Stimulated activated CD4-positive, alpha-beta T cell treated with anti-CD3 and anti-CD28 coated beads, Interleukin-12 subunit alpha, Interleukin-12 subunit beta, amount 100 ng/mL, for 24 hours (primary cell): ENCODE results near the gene NLGN4Y.

ENCODE experiments used
- DNase-seq, 2 experiments: peaks; one replicate each; pipeline ENCODE4 v3.0.0-alpha.2; 2020; ENCODE audit warnings: low read depth in 2 of 2

NLGN4Y gene

DNA sequence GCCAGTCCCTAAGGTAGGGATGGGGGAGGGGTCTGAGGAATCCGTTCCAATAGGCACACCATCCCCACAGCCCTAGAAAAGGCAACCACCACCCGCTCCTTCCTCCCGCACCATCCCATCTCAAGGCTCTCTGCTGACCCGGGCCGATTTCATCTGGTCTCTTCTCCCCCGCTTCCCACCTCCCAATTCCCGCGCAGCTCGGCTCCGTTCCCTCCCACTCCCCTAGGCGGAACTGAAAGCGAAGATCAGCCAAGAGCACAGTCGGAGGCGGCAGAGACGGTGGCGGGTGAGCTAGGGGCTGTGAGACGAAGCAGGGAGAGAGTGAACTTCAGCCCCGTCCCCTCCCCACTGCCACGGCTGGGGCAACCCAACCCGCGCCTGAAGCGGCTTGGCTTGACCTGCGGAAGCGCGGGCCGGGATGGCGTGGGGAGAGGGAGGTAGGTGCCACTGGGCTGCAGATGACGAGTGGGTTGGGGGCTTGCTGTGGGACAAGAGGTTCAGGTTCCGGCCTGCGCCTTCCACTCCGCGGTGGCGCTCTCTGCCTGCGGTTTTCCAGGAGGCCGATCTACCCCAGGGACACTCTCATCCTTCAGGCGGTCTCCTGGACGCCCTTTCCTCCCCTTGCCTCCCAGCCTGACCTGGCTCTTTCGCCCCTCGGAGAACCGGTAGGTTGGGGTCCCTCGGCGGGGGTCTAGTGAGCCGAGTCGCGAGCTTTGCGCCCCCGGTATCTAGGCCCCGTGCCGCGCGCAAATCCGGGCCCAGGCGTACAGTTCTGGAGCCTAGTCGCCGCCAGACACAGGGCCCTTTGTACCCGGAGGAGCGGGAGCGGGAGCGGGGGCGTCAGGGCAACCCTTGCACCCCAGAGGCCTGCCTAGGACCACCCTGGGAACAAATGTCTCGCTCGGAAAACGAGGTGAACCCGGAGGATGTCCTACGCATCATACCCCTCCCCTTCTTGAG lies at the start of gene NLGN4Y:
NLGN4Y (plus strand) TSS at position 258 of the 960 bp plus-strand sequence. CDS start 97,591 bp downstream, outside the sequence.
- DNase-seq: no peak

- no peak for DNase-seq
These were observed 38.4 kb upstream of the NLGN4Y start for GRCh38 chrY:14485935-14486334.

DNA sequence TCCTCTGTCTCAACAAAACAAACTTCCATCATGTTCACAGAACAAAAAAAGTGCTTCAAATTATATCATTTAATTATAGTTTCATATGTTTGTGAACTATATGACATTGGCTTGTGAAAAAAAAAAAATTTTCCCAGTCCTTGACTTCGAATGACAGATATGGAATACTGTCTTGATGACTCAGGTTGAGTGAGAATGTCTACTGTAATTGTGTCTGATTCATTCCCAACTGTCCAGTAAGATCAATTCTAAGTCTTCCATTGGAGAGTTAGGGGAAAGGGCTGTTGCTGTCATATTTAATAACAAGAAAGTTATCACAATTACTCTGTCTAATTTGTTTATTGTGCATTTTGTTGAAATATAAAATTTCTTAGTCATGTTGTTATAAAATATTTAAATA lies 34.1 kb upstream of the NLGN4Y start:
- no peak for DNase-seq

- DNase-seq: no peak
These were observed 26.3 kb upstream of the NLGN4Y start for GRCh38 chrY:14498071-14498470.

DNA sequence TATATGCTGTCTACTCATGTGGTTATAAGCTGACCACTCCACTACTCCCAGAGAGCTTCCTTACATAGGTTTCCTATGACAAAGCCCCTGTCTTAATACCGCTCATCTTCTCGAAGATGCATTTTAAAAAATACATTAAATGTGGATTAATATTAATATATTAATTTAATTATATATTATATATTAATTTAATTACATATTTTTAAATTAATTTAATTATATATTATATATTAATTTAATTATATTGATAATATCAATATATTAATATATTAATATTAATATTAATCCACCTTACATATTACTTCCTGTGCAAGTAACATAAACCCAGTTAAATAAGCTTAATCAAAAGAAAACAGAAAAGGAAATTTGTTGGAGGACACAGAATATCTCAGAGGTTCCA lies 19.7 kb upstream of the NLGN4Y start:
- no peak for DNase-seq

DNA sequence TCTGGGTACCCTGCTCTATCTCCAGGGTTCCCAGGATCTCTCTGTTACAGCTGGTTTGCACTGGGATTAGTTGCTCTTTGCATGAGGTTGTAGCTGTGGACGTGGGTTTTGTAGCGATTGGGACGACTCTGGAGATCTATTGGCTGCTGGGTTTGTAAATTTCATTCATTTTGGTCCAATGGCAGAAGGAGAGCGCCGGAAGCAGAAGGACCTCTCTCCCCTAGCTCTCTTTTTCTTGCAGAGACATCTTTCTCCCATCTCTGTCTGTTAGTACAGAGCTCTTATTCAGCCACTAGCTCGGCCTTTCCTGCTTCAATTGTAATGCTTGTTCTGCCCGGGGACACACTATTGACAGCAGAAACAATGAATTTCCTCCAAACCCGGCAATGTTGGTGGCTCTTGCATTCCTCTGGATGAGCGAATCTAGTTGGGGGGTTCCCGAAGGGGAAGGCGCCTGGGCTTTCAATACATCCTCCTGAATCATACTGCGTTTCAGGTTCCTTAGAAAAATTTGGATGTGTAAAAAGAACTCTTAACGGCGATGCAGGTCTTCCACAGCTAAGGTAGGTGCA lies 1.9 kb upstream of the NLGN4Y start:
- DNase-seq: no peak

DNA sequence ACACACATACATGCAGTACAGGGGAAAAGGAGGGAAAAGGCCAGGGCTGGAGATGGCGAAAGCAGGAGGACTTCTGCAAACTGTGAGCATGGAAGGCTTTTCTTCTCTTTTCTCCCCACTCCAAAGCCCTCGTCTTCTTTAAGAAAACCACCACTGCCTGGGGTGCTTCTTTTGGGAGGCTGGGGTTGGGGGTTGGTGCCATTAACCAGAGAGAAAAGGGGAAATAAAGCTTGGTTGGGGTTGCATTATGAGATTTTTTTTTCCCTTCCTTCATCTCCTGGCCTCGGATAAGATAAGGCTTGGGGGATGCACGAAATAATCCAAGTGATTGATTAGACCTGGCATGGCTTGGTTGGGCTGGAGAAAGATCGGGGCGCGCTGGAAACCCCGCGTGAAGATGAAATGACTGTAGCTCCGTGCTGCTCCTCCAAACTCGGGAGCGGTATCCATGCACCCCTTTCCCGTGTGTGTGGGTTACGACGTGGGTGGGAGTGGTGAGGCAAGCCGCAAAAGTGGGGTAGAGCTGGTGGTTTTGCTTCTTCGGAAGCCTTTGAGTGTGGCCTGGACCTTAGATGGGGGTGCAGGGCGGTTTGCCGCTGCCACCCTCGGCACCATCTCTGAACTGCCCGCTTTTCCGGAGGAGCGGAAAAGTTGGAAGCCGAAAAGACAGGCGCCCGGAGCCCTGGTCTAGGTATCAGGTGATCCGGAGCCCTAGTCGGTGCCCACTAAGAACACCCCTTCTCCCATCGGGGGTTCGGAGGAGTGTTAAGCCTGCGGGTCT lies 648 bp upstream of the NLGN4Y start:
- DNase-seq: no peak

DNA sequence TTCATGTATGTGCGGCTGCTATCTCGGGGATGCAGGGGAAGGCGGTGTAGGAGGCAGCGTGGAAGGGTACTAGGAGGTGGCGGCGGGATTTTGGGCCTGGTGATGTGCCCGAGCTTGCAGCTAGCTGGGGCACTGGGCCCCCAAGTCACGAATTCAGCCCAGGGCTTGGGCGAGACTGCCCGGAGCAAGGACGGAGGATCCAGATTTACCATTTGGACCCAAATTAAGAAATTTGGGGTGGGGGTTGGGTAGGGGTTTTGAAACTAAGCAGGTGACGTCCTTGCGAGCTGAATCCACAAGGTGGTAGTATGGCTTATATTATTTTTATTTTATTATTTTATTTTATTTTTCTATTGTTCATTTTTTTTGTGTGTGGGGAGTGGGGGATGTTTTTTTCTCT lies 986 bp downstream of the NLGN4Y start:
- no peak for DNase-seq

- no peak for DNase-seq
These were observed 4.0 kb downstream of the NLGN4Y start for GRCh38 chrY:14528361-14528760.

DNA sequence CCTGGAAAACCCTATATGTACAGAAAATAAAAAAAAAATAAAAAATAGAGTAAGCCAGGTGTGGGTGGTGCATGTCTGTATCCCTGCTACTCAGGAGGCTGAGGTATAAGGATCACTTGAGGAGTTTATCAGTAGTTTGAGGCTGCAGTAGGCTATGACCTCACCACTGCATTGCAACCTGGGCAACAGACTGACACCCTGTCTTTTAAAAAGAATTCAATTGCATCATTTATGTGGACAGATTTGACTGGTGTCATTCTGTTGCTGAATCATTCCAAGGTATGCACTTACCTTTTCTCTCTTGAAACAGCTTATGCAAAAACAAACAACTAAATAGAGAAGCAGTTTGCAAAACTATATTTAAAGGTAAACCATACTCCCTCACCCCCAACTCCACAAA lies 12.4 kb downstream of the NLGN4Y start:
- DNase-seq: no peak

GRCh38 chrY:14543506-14543905 lies 19.2 kb downstream of the NLGN4Y start:
- no peak for DNase-seq

- no peak for DNase-seq
These were observed 57.0 kb downstream of the NLGN4Y start for GRCh38 chrY:14581294-14581693.

- DNase-seq: no peak
These were observed 62.4 kb downstream of the NLGN4Y start for GRCh38 chrY:14586725-14587124.

DNA sequence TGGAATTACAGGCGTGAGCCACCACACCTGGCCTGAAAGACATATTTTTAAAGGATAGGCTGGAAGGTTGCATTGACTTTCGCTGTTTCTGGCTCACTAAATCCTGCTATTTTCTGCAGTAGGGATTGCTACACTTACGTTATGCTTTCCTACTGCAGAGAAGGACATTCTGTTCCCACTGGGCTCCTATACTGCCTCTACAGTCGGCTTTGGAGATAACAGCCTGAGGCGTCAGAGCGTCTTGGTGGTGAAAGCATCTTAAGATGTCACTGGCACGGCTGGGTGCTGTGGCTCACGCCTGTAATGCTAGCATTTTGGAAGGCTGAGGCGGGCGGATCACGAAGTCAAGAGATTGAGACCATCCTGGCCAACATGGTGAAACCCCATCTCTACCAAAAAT lies 77.0 kb downstream of the NLGN4Y start:
- DNase-seq: no peak

- no peak for DNase-seq
These were observed 93.3 kb downstream of the NLGN4Y start for GRCh38 chrY:14617625-14618024.

GRCh38 chrY:14618513-14618912 lies 94.2 kb downstream of the NLGN4Y start:
- no peak for DNase-seq

- DNase-seq: no peak
These were observed 103.9 kb downstream of the NLGN4Y start for GRCh38 chrY:14628208-14628607.

- no peak for DNase-seq
These were observed 107.3 kb downstream of the NLGN4Y start for GRCh38 chrY:14631676-14632075.

- DNase-seq: no peak
These were observed 109.4 kb downstream of the NLGN4Y start for GRCh38 chrY:14633718-14634117.

DNA sequence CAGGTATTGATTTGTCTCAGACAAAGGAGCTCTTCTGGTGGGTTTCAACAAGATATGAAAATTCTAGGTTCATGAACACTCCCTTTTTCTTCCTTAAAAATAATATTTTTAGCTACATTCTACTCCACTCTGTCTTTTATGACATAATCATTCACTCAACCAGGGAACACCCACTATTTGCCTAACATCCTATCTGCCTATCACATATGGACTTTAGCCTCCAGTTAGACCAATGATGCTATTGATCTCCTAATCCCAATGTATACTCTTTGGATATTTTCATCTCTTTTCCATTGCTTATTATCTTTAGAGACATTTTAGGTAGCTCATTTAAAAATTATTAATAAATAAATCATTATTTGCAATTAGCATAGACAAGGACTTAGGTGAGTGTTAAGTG lies 110.6 kb downstream of the NLGN4Y start:
- DNase-seq: no peak

- no peak for DNase-seq
These were observed 113.2 kb downstream of the NLGN4Y start for GRCh38 chrY:14637551-14637950.

DNA sequence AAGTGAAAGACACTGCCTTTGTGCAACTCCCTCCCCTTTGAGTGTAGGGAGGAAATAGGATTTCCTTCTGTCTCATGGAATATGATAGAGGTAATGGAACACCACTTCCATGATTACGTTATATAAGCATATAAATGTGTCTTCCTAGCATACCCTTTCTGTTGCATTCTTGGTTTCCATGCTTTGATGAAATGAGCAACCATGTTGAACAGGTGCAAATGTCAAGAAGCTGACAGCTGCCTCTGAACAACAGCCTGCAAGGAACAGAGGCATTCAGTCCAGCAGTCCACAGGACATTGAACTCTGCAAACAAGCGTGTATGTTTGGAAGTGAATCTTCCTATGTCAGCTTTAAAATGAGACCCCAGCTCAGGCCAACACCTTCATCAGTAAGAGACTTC lies 117.5 kb downstream of the NLGN4Y start:
- no peak for DNase-seq
